Frontal cortex (tissue), 4 donors: ENCODE results near the gene ADAR. TPM values are rescaled to one million over a fixed set of nuclear protein-coding genes. Genes with fewer than 3 reads are reported as not detected.
"Not testable (repeated sequence)": the region's sequence is repeated elsewhere in the genome, so short reads cannot be mapped to it uniquely, and the experiment has no call there.

ENCODE experiments used
- DNase-seq, 2 donors: peaks; one replicate each; pipeline ENCODE4 v3.0.0; 2012; ENCODE audit warnings: low spot score in 2 of 2
- FAIRE-seq: peaks from 2 replicates; lab custom pipeline; 2012; peaks lifted over from hg19 to GRCh38; lab: Jason Lieb, UNC
- total RNA-seq: library from RNA; depleted of rRNA; stranded (reverse); fragments of >200 nt; gene quantifications from one replicate; pipeline ENCODE4 v1.2.3, GENCODE V29; 2014
- donor health status: control.
- donor health status: control.
- donor health status: control.

Gene ADAR
- total RNA-seq: 63.2 TPM

- peak; percentile 71 for DNase-seq
- FAIRE-seq: no peak
Observed at GRCh38 chr1:154607609-154608396, at the start of gene ADAR. TSS of gene ADAR (minus strand) at chr1:154608186. CDS start at chr1:154608006, 180 bp downstream.

- DNase-seq (no peak), FAIRE-seq (no peak)
Observed at GRCh38 chr1:154657556-154657955, 49.6 kb upstream of the ADAR start.

GRCh38 chr1:154652893-154653292 is 44.9 kb upstream of the ADAR start:
- no peak for DNase-seq
- no peak for FAIRE-seq

GRCh38 chr1:154644724-154645123 is 36.7 kb upstream of the ADAR start:
- DNase-seq: not testable (repeated sequence)

GRCh38 chr1:154641534-154641933 is 33.5 kb upstream of the ADAR start:
- DNase-seq: no peak
- no peak for FAIRE-seq

More at GRCh38 chr1:154644724-154645123, 36.7 kb upstream of the ADAR start:
- FAIRE-seq: not testable (repeated sequence)

GRCh38 chr1:154639876-154640275 is 31.9 kb upstream of the ADAR start:
- DNase-seq (no peak), FAIRE-seq (peak; percentile 69)

GRCh38 chr1:154635171-154635570 is 27.2 kb upstream of the ADAR start:
- DNase-seq (no peak), FAIRE-seq (no peak)

GRCh38 chr1:154629675-154630073 is 21.7 kb upstream of the ADAR start:
- DNase-seq (no peak), FAIRE-seq (no peak)

- FAIRE-seq (no peak), DNase-seq (no peak)
Observed at GRCh38 chr1:154629061-154629674, 21.2 kb upstream of the ADAR start.

GRCh38 chr1:154628121-154628405 is 20.1 kb upstream of the ADAR start:
- FAIRE-seq: no peak
- no peak for DNase-seq

GRCh38 chr1:154627257-154628120 is 19.5 kb upstream of the ADAR start:
- FAIRE-seq (no peak), DNase-seq (peak; percentile 71)

- FAIRE-seq (no peak), DNase-seq (no peak)
Observed at GRCh38 chr1:154626456-154627256, 18.7 kb upstream of the ADAR start.

- FAIRE-seq (no peak), DNase-seq (no peak)
Observed at GRCh38 chr1:154624746-154625643, 17.0 kb upstream of the ADAR start.

- DNase-seq (no peak), FAIRE-seq (no peak)
Observed at GRCh38 chr1:154623358-154623757, 15.4 kb upstream of the ADAR start.

- FAIRE-seq: no peak
- DNase-seq: no peak
Observed at GRCh38 chr1:154622503-154623039, 14.6 kb upstream of the ADAR start.

- no peak for DNase-seq
- no peak for FAIRE-seq
Observed at GRCh38 chr1:154621875-154622274, 13.9 kb upstream of the ADAR start.

GRCh38 chr1:154620751-154621150 is 12.8 kb upstream of the ADAR start:
- no peak for FAIRE-seq
- DNase-seq: no peak

GRCh38 chr1:154619181-154619948 is 11.4 kb upstream of the ADAR start:
- no peak for DNase-seq
- FAIRE-seq: no peak
